ENCODE results near the gene EMILIN3. TPM values are rescaled to one million over a fixed set of nuclear protein-coding genes. Genes with fewer than 3 reads are reported as not detected.

Gene EMILIN3
- total and polyA plus RNA-seq, 2 donors = 0.37 to 1.5 TPM

- peak in 2 of 9 donors; percentile 4 to 18 for DNase-seq (ENCODE audit: low read depth in 6 of 9, low spot score in 9 of 9)
- 55% methylated on average over 10 of the region's 10 CpGs for WGBS
- peaks cover 0 to 5% of the 10 kb centered on the region in 2 donors for H3K4me1 ChIP-seq (ENCODE audit: control insufficient read depth in 2 of 2, insufficient read depth in 2 of 2, low read length in 2 of 2)
- no peak overlapping the region for H3K27ac ChIP-seq (ENCODE audit: low read depth in 1 of 2, low read length in 1 of 2)
- H3K9me3 ChIP-seq (ENCODE audit: control insufficient read depth in 2 of 2, insufficient read depth in 1 of 2, low read length in 1 of 2) = no peaks in the 10 kb centered on the region
- H3K4me3 ChIP-seq (ENCODE audit: low read length in 2 of 2) = no peak overlapping the region
- H3K27me3 ChIP-seq (ENCODE audit: control insufficient read depth in 2 of 2, insufficient read depth in 1 of 2, low read length in 1 of 2) = no peaks in the 10 kb centered on the region
- peaks cover 69 to 76% of the 10 kb centered on the region in 2 donors for H3K36me3 ChIP-seq (ENCODE audit: control insufficient read depth in 2 of 2, insufficient read depth in 2 of 2, low read length in 1 of 2)
Observed at GRCh38 chr20:41407607-41408006, 41.0 kb upstream of the EMILIN3 start.

GRCh38 chr20:41406896-41407444 is 40.4 kb upstream of the EMILIN3 start:
- no peaks in the 10 kb centered on the region for H3K9me3 ChIP-seq (ENCODE audit: control insufficient read depth in 2 of 2, insufficient read depth in 1 of 2, low read length in 1 of 2)
- H3K4me1 ChIP-seq (ENCODE audit: control insufficient read depth in 2 of 2, insufficient read depth in 2 of 2, low read length in 2 of 2) = peaks cover 0 to 5% of the 10 kb centered on the region in 2 donors
- H3K27ac ChIP-seq (ENCODE audit: low read depth in 1 of 2, low read length in 1 of 2) = no peak overlapping the region
- H3K36me3 ChIP-seq (ENCODE audit: control insufficient read depth in 2 of 2, insufficient read depth in 2 of 2, low read length in 1 of 2) = peaks cover 63 to 70% of the 10 kb centered on the region in 2 donors
- no peaks in the 10 kb centered on the region for H3K27me3 ChIP-seq (ENCODE audit: control insufficient read depth in 2 of 2, insufficient read depth in 1 of 2, low read length in 1 of 2)
- 96% methylated on average over 7 of the region's 7 CpGs for WGBS
- no peak overlapping the region for H3K4me3 ChIP-seq (ENCODE audit: low read length in 2 of 2)
- DNase-seq (ENCODE audit: low read depth in 6 of 9, low spot score in 9 of 9) = no peak

- H3K4me3 ChIP-seq (ENCODE audit: low read length in 2 of 2) = no peak overlapping the region
- DNase-seq (ENCODE audit: low read depth in 6 of 9, low spot score in 9 of 9) = no peak
- H3K4me1 ChIP-seq (ENCODE audit: control insufficient read depth in 2 of 2, insufficient read depth in 2 of 2, low read length in 2 of 2) = peaks cover 0 to 5% of the 10 kb centered on the region in 2 donors
- H3K27me3 ChIP-seq (ENCODE audit: control insufficient read depth in 2 of 2, insufficient read depth in 1 of 2, low read length in 1 of 2) = no peaks in the 10 kb centered on the region
- peaks cover 60 to 64% of the 10 kb centered on the region in 2 donors for H3K36me3 ChIP-seq (ENCODE audit: control insufficient read depth in 2 of 2, insufficient read depth in 2 of 2, low read length in 1 of 2)
- 98% methylated on average over 10 of the region's 10 CpGs for WGBS
- H3K27ac ChIP-seq (ENCODE audit: low read depth in 1 of 2, low read length in 1 of 2) = no peak overlapping the region
- H3K9me3 ChIP-seq (ENCODE audit: control insufficient read depth in 2 of 2, insufficient read depth in 1 of 2, low read length in 1 of 2) = no peaks in the 10 kb centered on the region
Observed at GRCh38 chr20:41406353-41406752, 39.7 kb upstream of the EMILIN3 start.

GRCh38 chr20:41405436-41405835 is 38.8 kb upstream of the EMILIN3 start:
- WGBS = 98% methylated on average over 3 of the region's 3 CpGs
- Histone ChIP-seq H3K36me3 (ENCODE audit: control insufficient read depth in 2 of 2, insufficient read depth in 2 of 2, low read length in 1 of 2) (peaks cover 53 to 55% of the 10 kb centered on the region in 2 donors), H3K27ac (ENCODE audit: low read depth in 1 of 2, low read length in 1 of 2) (no peak overlapping the region), H3K27me3 (ENCODE audit: control insufficient read depth in 2 of 2, insufficient read depth in 1 of 2, low read length in 1 of 2) (no peaks in the 10 kb centered on the region), H3K4me1 (ENCODE audit: control insufficient read depth in 2 of 2, insufficient read depth in 2 of 2, low read length in 2 of 2) (peaks cover 0 to 5% of the 10 kb centered on the region in 2 donors), H3K9me3 (ENCODE audit: control insufficient read depth in 2 of 2, insufficient read depth in 1 of 2, low read length in 1 of 2) (no peaks in the 10 kb centered on the region), H3K4me3 (ENCODE audit: low read length in 2 of 2) (no peak overlapping the region)
- no peak for DNase-seq (ENCODE audit: low read depth in 6 of 9, low spot score in 9 of 9)

GRCh38 chr20:41403604-41404003 is 37.0 kb upstream of the EMILIN3 start:
- no peaks in the 10 kb centered on the region for H3K27me3 ChIP-seq (ENCODE audit: control insufficient read depth in 2 of 2, insufficient read depth in 1 of 2, low read length in 1 of 2)
- no peaks in the 10 kb centered on the region for H3K9me3 ChIP-seq (ENCODE audit: control insufficient read depth in 2 of 2, insufficient read depth in 1 of 2, low read length in 1 of 2)
- peaks cover 0 to 3% of the 10 kb centered on the region in 2 donors for H3K4me1 ChIP-seq (ENCODE audit: control insufficient read depth in 2 of 2, insufficient read depth in 2 of 2, low read length in 2 of 2)
- 89% methylated on average over 12 of the region's 12 CpGs for WGBS
- DNase-seq (ENCODE audit: low read depth in 6 of 9, low spot score in 9 of 9) = no peak
- H3K36me3 ChIP-seq (ENCODE audit: control insufficient read depth in 2 of 2, insufficient read depth in 2 of 2, low read length in 1 of 2) = peaks cover 38 to 40% of the 10 kb centered on the region in 2 donors
- no peak overlapping the region for H3K27ac ChIP-seq (ENCODE audit: low read depth in 1 of 2, low read length in 1 of 2)
- no peak overlapping the region for H3K4me3 ChIP-seq (ENCODE audit: low read length in 2 of 2)

GRCh38 chr20:41398408-41398807 is 31.8 kb upstream of the EMILIN3 start:
- no peak for DNase-seq (ENCODE audit: low read depth in 6 of 9, low spot score in 9 of 9)

GRCh38 chr20:41395667-41396664 is 29.3 kb upstream of the EMILIN3 start:
- DNase-seq (ENCODE audit: low read depth in 6 of 9, low spot score in 9 of 9) = no peak
- Histone ChIP-seq H3K4me3 (ENCODE audit: low read length in 2 of 2) (no peak overlapping the region), H3K9me3 (ENCODE audit: control insufficient read depth in 2 of 2, insufficient read depth in 1 of 2, low read length in 1 of 2) (no peaks in the 10 kb centered on the region), H3K27ac (ENCODE audit: low read depth in 1 of 2, low read length in 1 of 2) (no peak overlapping the region), H3K27me3 (ENCODE audit: control insufficient read depth in 2 of 2, insufficient read depth in 1 of 2, low read length in 1 of 2) (no peaks in the 10 kb centered on the region), H3K4me1 (ENCODE audit: control insufficient read depth in 2 of 2, insufficient read depth in 2 of 2, low read length in 2 of 2) (no peaks in the 10 kb centered on the region), H3K36me3 (ENCODE audit: control insufficient read depth in 2 of 2, insufficient read depth in 2 of 2, low read length in 1 of 2) (no peaks in the 10 kb centered on the region)
- 82% methylated on average over 18 of the region's 18 CpGs for WGBS

More at GRCh38 chr20:41398408-41398807, 31.8 kb upstream of the EMILIN3 start:
- no peaks in the 10 kb centered on the region for H3K4me1 ChIP-seq (ENCODE audit: control insufficient read depth in 2 of 2, insufficient read depth in 2 of 2, low read length in 2 of 2)
- WGBS = 97% methylated on average over 2 of the region's 2 CpGs
- H3K27ac ChIP-seq (ENCODE audit: low read depth in 1 of 2, low read length in 1 of 2) = no peak overlapping the region
- no peaks in the 10 kb centered on the region for H3K9me3 ChIP-seq (ENCODE audit: control insufficient read depth in 2 of 2, insufficient read depth in 1 of 2, low read length in 1 of 2)
- no peak overlapping the region for H3K4me3 ChIP-seq (ENCODE audit: low read length in 2 of 2)
- H3K36me3 ChIP-seq (ENCODE audit: control insufficient read depth in 2 of 2, insufficient read depth in 2 of 2, low read length in 1 of 2) = no peaks in the 10 kb centered on the region
- H3K27me3 ChIP-seq (ENCODE audit: control insufficient read depth in 2 of 2, insufficient read depth in 1 of 2, low read length in 1 of 2) = no peaks in the 10 kb centered on the region

GRCh38 chr20:41394931-41395666 is 28.5 kb upstream of the EMILIN3 start:
- Histone ChIP-seq H3K27me3 (ENCODE audit: control insufficient read depth in 2 of 2, insufficient read depth in 1 of 2, low read length in 1 of 2) (no peaks in the 10 kb centered on the region), H3K27ac (ENCODE audit: low read depth in 1 of 2, low read length in 1 of 2) (no peak overlapping the region), H3K36me3 (ENCODE audit: control insufficient read depth in 2 of 2, insufficient read depth in 2 of 2, low read length in 1 of 2) (no peaks in the 10 kb centered on the region), H3K4me3 (ENCODE audit: low read length in 2 of 2) (no peak overlapping the region), H3K9me3 (ENCODE audit: control insufficient read depth in 2 of 2, insufficient read depth in 1 of 2, low read length in 1 of 2) (no peaks in the 10 kb centered on the region), H3K4me1 (ENCODE audit: control insufficient read depth in 2 of 2, insufficient read depth in 2 of 2, low read length in 2 of 2) (no peaks in the 10 kb centered on the region)
- DNase-seq (ENCODE audit: low read depth in 6 of 9, low spot score in 9 of 9) = no peak
- WGBS = 93% methylated on average over 9 of the region's 9 CpGs

All from thymus (tissue), 11 donors.